GM12865 (cell line): ENCODE measurements around the gene EGFLAM.

Source experiments
- DNase-seq: peaks from one replicate; pipeline ENCODE4 v3.0.0; 2010; ENCODE audit warnings: low read depth
- H3K4me3 ChIP-seq: 2 replicates; pipeline ENCODE4 v1.5.1; 2011; ENCODE audit warnings: mild to moderate bottlenecking, low read depth, low read length, control low read depth
- CTCF ChIP-seq: IDR thresholded peaks from 2 replicates; pipeline ENCODE4 v1.5.1; 2011; ENCODE audit warnings: low read length, control low read depth, low read depth, inconsistent platforms; ENCODE audit not compliant: insufficient read depth; ENCODE audit errors: missing control alignments

Gene EGFLAM

DNA sequence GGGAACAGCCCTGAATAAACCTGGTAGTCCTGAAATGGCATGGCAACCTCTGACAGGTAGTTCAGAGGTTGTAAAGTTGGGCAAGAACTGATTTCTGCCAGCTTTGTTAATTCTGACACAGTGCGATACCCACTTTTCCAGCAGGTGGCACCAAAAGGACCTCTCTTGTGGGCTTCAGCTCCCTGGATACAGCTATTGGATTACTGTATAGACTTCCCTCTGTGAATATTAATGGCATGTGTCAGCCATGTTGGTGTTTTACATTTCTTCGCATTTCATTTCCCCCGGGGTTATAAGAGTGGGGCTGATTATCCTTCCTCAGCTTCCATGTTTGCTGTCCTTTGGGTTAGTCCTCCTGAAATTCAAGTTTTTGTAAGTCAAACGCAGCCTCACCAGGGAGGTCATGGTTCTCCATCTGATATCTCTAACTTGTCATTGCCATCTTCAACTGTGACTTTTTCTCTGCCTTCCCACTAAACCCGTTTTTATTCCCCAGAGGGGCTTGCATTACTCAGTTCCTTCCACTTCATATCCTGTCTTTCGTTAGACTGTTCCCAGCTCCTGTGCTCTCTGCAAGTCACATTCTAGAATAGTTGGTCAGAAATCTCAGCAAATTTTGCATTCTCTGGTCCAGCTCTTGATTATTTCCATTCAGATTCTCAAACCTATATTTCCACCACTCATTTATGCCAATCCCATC lies 162.5 kb downstream of the EGFLAM start:
- no peak overlapping the region for H3K4me3 ChIP-seq
- peak; percentile 44 for DNase-seq

DNA sequence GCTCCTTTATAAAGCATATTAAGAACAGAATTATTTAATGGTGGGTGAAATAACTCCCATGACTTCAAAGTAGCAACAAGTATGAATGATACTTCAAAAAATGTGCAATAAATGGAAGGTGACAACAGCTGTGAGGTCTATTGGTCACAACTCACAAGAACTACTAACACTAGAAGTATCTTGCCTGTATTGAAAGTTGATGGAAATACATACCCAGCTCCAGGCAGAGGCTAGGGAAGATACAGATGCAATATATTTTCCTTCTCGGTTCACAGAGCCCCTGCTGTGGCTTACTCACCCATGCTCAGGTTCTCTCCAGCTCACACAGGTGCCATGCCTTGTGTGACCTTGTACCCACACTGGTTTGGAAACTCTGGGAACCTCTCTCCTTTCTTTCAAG lies 164.3 kb downstream of the EGFLAM start:
- H3K4me3 ChIP-seq: no peak overlapping the region
- no peak for DNase-seq
- no peak for TF ChIP-seq CTCF

More for the DNA sequence above, 162.5 kb downstream of the EGFLAM start:
- peak; percentile 66 for TF ChIP-seq CTCF

GRCh38 chr5:38423276-38424147 lies 165.2 kb downstream of the EGFLAM start:
- H3K4me3 ChIP-seq: no peak overlapping the region
- no peak for TF ChIP-seq CTCF
- DNase-seq: no peak

GRCh38 chr5:38424148-38425060 lies 166.0 kb downstream of the EGFLAM start:
- no peak overlapping the region for H3K4me3 ChIP-seq
- no peak for TF ChIP-seq CTCF
- no peak for DNase-seq

GRCh38 chr5:38426490-38426889 lies 168.1 kb downstream of the EGFLAM start:
- DNase-seq: no peak
- TF ChIP-seq CTCF: no peak
- no peak overlapping the region for H3K4me3 ChIP-seq
